ENCODE measurements around the gene BRI3BP. TPM values are rescaled to one million over a fixed set of nuclear protein-coding genes. Genes with fewer than 3 reads are reported as not detected.
A peak's percentile ranks its signal among the peaks of the same experiment; 100 is the strongest.

The BRI3BP gene
- total RNA-seq: 1 to 10 TPM in 6 of 7 donors, under 1 TPM in 1; 0.95 to 5.6 (median 2.6) TPM
- polyA plus RNA-seq: 1 to 10 TPM; 1.1 to 6.1 TPM
- long read RNA-seq, donor 1, partial matches to known transcripts: 0 of 3 reads
- long read RNA-seq, donor 1, other reads (novel, unspliced or antisense): 3 of 3 reads
- long read RNA-seq, donor 2, full-length matches to known transcripts: 7 of 20 reads
- long read RNA-seq, donor 2, partial matches to known transcripts: 13 of 20 reads
- long read RNA-seq, donor 2, other reads (novel, unspliced or antisense): 0 of 20 reads
- long read RNA-seq, donor 3, full-length matches to known transcripts: 2 of 3 reads
- long read RNA-seq, donor 3, partial matches to known transcripts: 0 of 3 reads
- long read RNA-seq, donor 3, other reads (novel, unspliced or antisense): 1 of 3 reads

GRCh38 chr12:124993626-124994436, at the start of gene BRI3BP:
BRI3BP (plus strand) TSS chr12:124993645; CDS start chr12:124993791, 146 bp downstream.
- H3K27me3 ChIP-seq: no peaks in the 10 kb centered on the region
- no peaks in the 10 kb centered on the region for H3K36me3 ChIP-seq
- DNase-seq: peak in 2 of 5 donors; percentile 53 to 56
- H3K4me1 ChIP-seq (ENCODE audit: insufficient read depth): no peaks in the 10 kb centered on the region
- no peak within 1 kb of the TSS for H3K27ac ChIP-seq
- peak within 1 kb of the TSS; percentile 50 for H3K4me3 ChIP-seq
- TF ChIP-seq EP300 (IDR thresholded peaks at IDR 0.05) (no peak), CTCF (IDR thresholded peaks at IDR 0.05) (no peak), POLR2A (IDR thresholded peaks at IDR 0.05) (no peak)
- intact Hi-C loops (cut with DNase I): no loop called here
- no peaks in the 10 kb centered on the region for H3K9me3 ChIP-seq
- WGBS, 3 donors: 0 to 1% (median 0%) methylated on average over 73 to 112 of the region's 112 CpGs

- WGBS, 3 donors: 86 to 88% (median 88%) methylated on average over 10 of the region's 10 CpGs
- Histone ChIP-seq H3K4me1 (ENCODE audit: insufficient read depth) (no peaks in the 10 kb centered on the region), H3K9me3 (no peaks in the 10 kb centered on the region), H3K27me3 (no peaks in the 10 kb centered on the region), H3K36me3 (no peaks in the 10 kb centered on the region), H3K27ac (no peak overlapping the region), H3K4me3 (no peak overlapping the region)
- intact Hi-C loops (cut with DNase I): no loop called here
- no peak for DNase-seq
- TF ChIP-seq CTCF (IDR thresholded peaks at IDR 0.05) (no peak), POLR2A (IDR thresholded peaks at IDR 0.05) (no peak), EP300 (IDR thresholded peaks at IDR 0.05) (no peak)
Measured at GRCh38 chr12:124946447-124946793, 47.0 kb upstream of the BRI3BP start.

GRCh38 chr12:124947013-124947412, 46.4 kb upstream of the BRI3BP start:
- no peak for DNase-seq
- Histone ChIP-seq H3K4me3 (no peak overlapping the region), H3K4me1 (ENCODE audit: insufficient read depth) (no peaks in the 10 kb centered on the region), H3K27me3 (no peaks in the 10 kb centered on the region), H3K36me3 (no peaks in the 10 kb centered on the region), H3K27ac (no peak overlapping the region), H3K9me3 (no peaks in the 10 kb centered on the region)
- WGBS, 3 donors: 75 to 84% (median 79%) methylated on average over 9 to 11 of the region's 11 CpGs
- intact Hi-C loops (cut with DNase I): no loop called here
- TF ChIP-seq CTCF (IDR thresholded peaks at IDR 0.05) (no peak), POLR2A (IDR thresholded peaks at IDR 0.05) (no peak), EP300 (IDR thresholded peaks at IDR 0.05) (no peak)

- Histone ChIP-seq H3K27me3 (no peaks in the 10 kb centered on the region), H3K9me3 (no peaks in the 10 kb centered on the region), H3K27ac (no peak overlapping the region), H3K4me1 (ENCODE audit: insufficient read depth) (no peaks in the 10 kb centered on the region), H3K4me3 (no peak overlapping the region), H3K36me3 (no peaks in the 10 kb centered on the region)
- intact Hi-C loops (cut with DNase I): no loop called here
- no peak for TF ChIP-seq POLR2A (IDR thresholded peaks at IDR 0.05)
- no peak for TF ChIP-seq EP300 (IDR thresholded peaks at IDR 0.05)
- WGBS, 3 donors: 80 to 87% (median 83%) methylated on average over 20 of the region's 20 CpGs
- DNase-seq: no peak
Measured at GRCh38 chr12:124947561-124948398, 45.7 kb upstream of the BRI3BP start.

Measured in ovary (tissue), 10 donors.